Liver (tissue), 9 donors: ENCODE data around the gene EDA. TPM values are rescaled to one million over a fixed set of nuclear protein-coding genes. Genes with fewer than 3 reads are reported as not detected.

Experiments used
- DNase-seq: peaks from one replicate; pipeline ENCODE4 v3.0.0-alpha.2; 2017; ENCODE audit warnings: low spot score
- H3K27ac ChIP-seq, 2 donors: one replicate each; pipeline ENCODE4 v1.7.0; 2013; ENCODE audit warnings: inconsistent platforms in 2 of 2, low read length in 2 of 2, control low read depth in 1 of 2, low read depth in 1 of 2, mild to moderate bottlenecking in 1 of 2
- H3K27me3 ChIP-seq, 4 donors: one replicate each; pipeline versions ENCODE4 v1.6.1 to v1.7.0; 2013; ENCODE audit warnings: low read length in 3 of 4, inconsistent platforms in 1 of 4, mild to moderate bottlenecking in 1 of 4, moderate library complexity in 1 of 4; ENCODE audit not compliant: control insufficient read depth in 4 of 4, insufficient read depth in 4 of 4
- H3K36me3 ChIP-seq, 4 donors: one replicate each; pipeline versions ENCODE4 v1.6.1 to v1.7.0; 2013; ENCODE audit warnings: low read length in 3 of 4, mild to moderate bottlenecking in 3 of 4, low read depth in 1 of 4, moderate library complexity in 1 of 4; ENCODE audit not compliant: control insufficient read depth in 4 of 4, insufficient read depth in 3 of 4
- H3K4me1 ChIP-seq, 4 donors: one replicate each; pipeline versions ENCODE4 v1.6.1 to v1.7.0; 2013; ENCODE audit warnings: low read length in 3 of 4, mild to moderate bottlenecking in 3 of 4, moderate library complexity in 1 of 4; ENCODE audit not compliant: control insufficient read depth in 4 of 4, insufficient read depth in 4 of 4
- H3K4me3 ChIP-seq, 3 donors: one replicate each; pipeline versions ENCODE4 v1.6.1 to v1.7.0; 2013; ENCODE audit warnings: low read length in 3 of 3, control low read depth in 1 of 3, low read depth in 1 of 3, mild to moderate bottlenecking in 1 of 3
- H3K9ac ChIP-seq, 2 donors: one replicate each; pipeline ENCODE4 v1.7.0; 2013; ENCODE audit warnings: low read length in 2 of 2, mild to moderate bottlenecking in 2 of 2, moderate library complexity in 2 of 2, control low read depth in 1 of 2, low read depth in 1 of 2
- H3K9me3 ChIP-seq, 4 donors: one replicate each; pipeline versions ENCODE4 v1.6.1 to v1.7.0; 2013; ENCODE audit warnings: low read length in 3 of 4; ENCODE audit not compliant: control insufficient read depth in 4 of 4
- ATF3 ChIP-seq: IDR thresholded peaks from 2 replicates; pipeline ENCODE4 v1.6.1; 2016; ENCODE audit warnings: antibody characterized with exemption
- FOXA1 ChIP-seq: IDR thresholded peaks from 2 replicates; pipeline ENCODE4 v1.6.1; 2016; ENCODE audit warnings: antibody characterized with exemption
- FOXA2 ChIP-seq: IDR thresholded peaks from 2 replicates; pipeline ENCODE4 v1.6.1; 2016; ENCODE audit warnings: antibody characterized with exemption
- GABPA ChIP-seq, 2 donors: IDR thresholded peaks in 1 of 2; conservative IDR thresholded peaks in 1 of 2; 2 replicates each; pipeline ENCODE4 v1.6.1; 2016; ENCODE audit warnings: antibody characterized with exemption in 2 of 2, mild to moderate bottlenecking in 1 of 2, moderate library complexity in 1 of 2
- HNF4A ChIP-seq, 2 donors: conservative IDR thresholded peaks; 2 replicates each; pipeline ENCODE4 v1.6.1; 2016; ENCODE audit warnings: antibody characterized with exemption in 2 of 2, mild to moderate bottlenecking in 2 of 2
- JUND ChIP-seq, 2 donors: IDR thresholded peaks; 2 replicates each; pipeline ENCODE4 v1.6.1; 2016; ENCODE audit warnings: antibody characterized with exemption in 2 of 2
- MAX ChIP-seq: IDR thresholded peaks from 2 replicates; pipeline ENCODE4 v1.6.1; 2016; ENCODE audit warnings: antibody characterized with exemption
- REST ChIP-seq: IDR thresholded peaks from 2 replicates; pipeline ENCODE4 v1.6.1; 2016; ENCODE audit warnings: antibody characterized with exemption, mild to moderate bottlenecking
- RXRA ChIP-seq, 2 donors: IDR thresholded peaks; 2 replicates each; pipeline ENCODE4 v1.6.1; 2017 to 2018; ENCODE audit warnings: antibody characterized with exemption in 2 of 2, mild to moderate bottlenecking in 1 of 2
- SP1 ChIP-seq: IDR thresholded peaks from 2 replicates; pipeline ENCODE4 v1.6.1; 2018; ENCODE audit warnings: antibody characterized with exemption, mild to moderate bottlenecking
- TAF1 ChIP-seq: conservative IDR thresholded peaks from 2 replicates; pipeline ENCODE4 v1.6.1; 2016; ENCODE audit warnings: antibody characterized with exemption, mild to moderate bottlenecking
- YY1 ChIP-seq: IDR thresholded peaks from 2 replicates; pipeline ENCODE4 v1.6.1; 2016; ENCODE audit warnings: antibody characterized with exemption, mild to moderate bottlenecking
- WGBS: extraction: QIAGEN DNeasy Blood & Tissue Kit; methylation state at CpG from one replicate; pipeline ENCODE4 v1.1.7; 2013; 5-methylcytosine and 5-hydroxymethylcytosine counted together
- polyA plus RNA-seq, 2 donors: library from polyadenylated mRNA; stranded (reverse) in 1 of 2; unstranded in 1 of 2; fragments of 200-250 nt in 1 of 2; fragments of >200 nt in 1 of 2; fragmentation: Nextera tagmentation in 1 of 2; extraction: Ambion mirVana in 1 of 2; gene quantifications; one replicate each; pipeline versions ENCODE4 v1.2.1 to v1.2.3, GENCODE V29; 2013 to 2015
- total RNA-seq, 2 donors: library from RNA; depleted of rRNA; stranded (reverse); fragments of >200 nt; gene quantifications; one replicate each; pipeline ENCODE4 v1.2.3, GENCODE V29; 2014
- TF ChIP-seq, protein P1 (sequence below): IDR thresholded peaks from 2 replicates; pipeline ENCODE4 v1.6.1; 2016; ENCODE audit warnings: antibody characterized with exemption
- donor health status: healthy.
- donor health status: healthy.
- donor health status: healthy.
- donor health status: healthy.
- donor health status: healthy.

The EDA gene
- total and polyA plus RNA-seq, 4 donors, result 0.39 to 2.6 (median 1.5) TPM

DNA sequence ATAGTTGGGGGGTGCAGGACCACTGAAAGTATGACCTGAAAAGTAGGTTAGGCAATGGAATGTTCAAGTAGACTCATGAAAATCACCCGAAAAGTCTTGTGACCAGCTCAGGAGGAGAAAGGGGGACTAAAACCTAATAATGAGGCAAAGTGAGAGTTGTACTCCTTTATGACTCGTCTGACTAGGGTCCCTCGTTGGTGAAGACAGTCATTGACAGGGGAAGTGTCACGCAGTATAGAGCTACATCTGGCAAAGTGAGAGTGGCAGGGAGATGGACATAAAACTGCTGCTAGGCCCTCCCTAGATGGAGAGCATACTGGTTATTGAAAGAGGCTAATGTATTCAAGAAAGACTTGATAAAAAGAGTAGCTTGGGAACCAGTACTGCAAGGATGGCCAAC is 466.8 kb downstream of the EDA start:
- 81% methylated on average over 4 of the region's 4 CpGs for WGBS
- no peak for DNase-seq

GRCh38 chrX:70084592-70085240 is 468.8 kb downstream of the EDA start:
- Histone ChIP-seq H3K9ac (no peak overlapping the region), H3K4me1 (no peaks in the 10 kb centered on the region), H3K36me3 (no peaks in the 10 kb centered on the region), H3K27ac (no peak overlapping the region), H3K4me3 (no peak overlapping the region), H3K9me3 (no peaks in the 10 kb centered on the region), H3K27me3 (no peaks in the 10 kb centered on the region)
- TF ChIP-seq JUND (IDR thresholded peaks at IDR 0.05) (no peak), RXRA (IDR thresholded peaks at IDR 0.05) (no peak), YY1 (no peak), SP1 (no peak), ATF3 (no peak), MAX (no peak), FOXA1 (no peak), TAF1 (no peak), FOXA2 (no peak), REST (no peak), HNF4A (conservative IDR thresholded peaks at IDR 0.05) (no peak)
- 83% methylated on average over 5 of the region's 5 CpGs for WGBS
- no peak for DNase-seq

More for the DNA sequence above, 466.8 kb downstream of the EDA start:
- Histone ChIP-seq H3K27me3 (no peaks in the 10 kb centered on the region), H3K9ac (no peak overlapping the region), H3K4me3 (no peak overlapping the region), H3K27ac (no peak overlapping the region), H3K36me3 (no peaks in the 10 kb centered on the region), H3K9me3 (no peaks in the 10 kb centered on the region), H3K4me1 (no peaks in the 10 kb centered on the region)
- TF ChIP-seq RXRA (IDR thresholded peaks at IDR 0.05) (no peak), YY1 (no peak), TAF1 (no peak), ATF3 (no peak), GABPA (IDR thresholded peaks at IDR 0.05 in 1 of 2, conservative IDR thresholded peaks at IDR 0.05 in 1 of 2) (no peak), REST (no peak)
- TF ChIP-seq, protein P1, sequence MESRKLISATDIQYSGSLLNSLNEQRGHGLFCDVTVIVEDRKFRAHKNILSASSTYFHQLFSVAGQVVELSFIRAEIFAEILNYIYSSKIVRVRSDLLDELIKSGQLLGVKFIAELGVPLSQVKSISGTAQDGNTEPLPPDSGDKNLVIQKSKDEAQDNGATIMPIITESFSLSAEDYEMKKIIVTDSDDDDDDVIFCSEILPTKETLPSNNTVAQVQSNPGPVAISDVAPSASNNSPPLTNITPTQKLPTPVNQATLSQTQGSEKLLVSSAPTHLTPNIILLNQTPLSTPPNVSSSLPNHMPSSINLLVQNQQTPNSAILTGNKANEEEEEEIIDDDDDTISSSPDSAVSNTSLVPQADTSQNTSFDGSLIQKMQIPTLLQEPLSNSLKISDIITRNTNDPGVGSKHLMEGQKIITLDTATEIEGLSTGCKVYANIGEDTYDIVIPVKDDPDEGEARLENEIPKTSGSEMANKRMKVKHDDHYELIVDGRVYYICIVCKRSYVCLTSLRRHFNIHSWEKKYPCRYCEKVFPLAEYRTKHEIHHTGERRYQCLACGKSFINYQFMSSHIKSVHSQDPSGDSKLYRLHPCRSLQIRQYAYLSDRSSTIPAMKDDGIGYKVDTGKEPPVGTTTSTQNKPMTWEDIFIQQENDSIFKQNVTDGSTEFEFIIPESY, result no peak
